ENCODE measurements around the gene KRT6A. TPM values are rescaled to one million over a fixed set of nuclear protein-coding genes. Genes with fewer than 3 reads are reported as not detected.

KRT6A gene
- total RNA-seq = 0.30 TPM in 1 of 2 replicates, not detected in the other

GRCh38 chr12:52493172-52493571 lies at the start of gene KRT6A:
Gene KRT6A, minus strand, starts transcription at chr12:52493257. Its CDS starts 69 bp downstream, at chr12:52493188.

GRCh38 chr12:52519826-52520662 lies 27.0 kb upstream of the KRT6A start, which contains the start of gene KRT5:
Gene KRT5, minus strand, starts transcription at chr12:52520394. Its CDS starts 98 bp downstream, at chr12:52520296.

GRCh38 chr12:52473768-52474167 lies 19.3 kb downstream of the KRT6A start, which contains the start of gene KRT6C:
Gene KRT6C, minus strand, starts transcription at chr12:52473805. Its CDS starts 68 bp downstream, at chr12:52473737.

GRCh38 chr12:52452101-52452500 lies 41.0 kb downstream of the KRT6A start, which contains the start of gene KRT6B:
Gene KRT6B, minus strand, starts transcription at chr12:52452146. Its CDS starts 68 bp downstream, at chr12:52452078.

Other genes starting within 250 kb of the KRT6A start
- gene KRT86, start 218.6 kb downstream of the KRT6A start, total RNA-seq = 0.15 TPM in 1 of 2 replicates, not detected in the other
- gene KRT81, start 201.7 kb downstream of the KRT6A start, total RNA-seq = 0.32 TPM in 1 of 2 replicates, not detected in the other
- not detected in 2 replicates for gene KRT83, start 171.9 kb downstream of the KRT6A start, total RNA-seq
- not detected in 2 replicates for gene KRT85, start 125.8 kb downstream of the KRT6A start, total RNA-seq
- gene KRT84, start 107.6 kb downstream of the KRT6A start, total RNA-seq = not detected in 2 replicates
- gene KRT82, start 86.9 kb downstream of the KRT6A start, total RNA-seq = not detected in 2 replicates
- under 0.01 and 2.6 TPM in 2 replicates for gene KRT75, start 58.9 kb downstream of the KRT6A start, total RNA-seq
- gene KRT6B, start 41.1 kb downstream of the KRT6A start, total RNA-seq = not detected in 2 replicates
- not detected in 2 replicates for gene KRT6C, start 19.5 kb downstream of the KRT6A start, total RNA-seq
- gene KRT5, start 27.1 kb upstream of the KRT6A start, total RNA-seq = under 0.01 and 0.91 TPM in 2 replicates
- gene KRT71, start 59.9 kb upstream of the KRT6A start, total RNA-seq = not detected in 2 replicates
- not detected in 2 replicates for gene KRT74, start 80.6 kb upstream of the KRT6A start, total RNA-seq
- gene KRT72, start 108.2 kb upstream of the KRT6A start, total RNA-seq = not detected in 2 replicates
- gene KRT73, start 125.3 kb upstream of the KRT6A start, total RNA-seq = not detected in 2 replicates
- gene KRT2, start 159.0 kb upstream of the KRT6A start, total RNA-seq = not detected in 2 replicates
- gene KRT1, start 187.2 kb upstream of the KRT6A start, total RNA-seq = not detected in 2 replicates
- gene KRT77, start 210.3 kb upstream of the KRT6A start, total RNA-seq = not detected in 2 replicates